Lower leg skin (tissue), 3 donors: ENCODE results near the gene TTC3.
"Not testable (repeated sequence)": the region's sequence is repeated elsewhere in the genome, so short reads cannot be mapped to it uniquely, and the experiment has no call there.

Experiments used
- CTCF ChIP-seq, 3 donors: fragments of 450-650 bp; IDR thresholded peaks; one replicate each; pipeline ENCODE4 v1.5.1; 2016; ENCODE audit warnings: antibody characterized with exemption in 3 of 3, mild to moderate bottlenecking in 3 of 3, moderate library complexity in 2 of 3
- POLR2A ChIP-seq, 2 donors: fragments of 450-650 bp; IDR thresholded peaks; one replicate each; pipeline ENCODE4 v1.6.1; 2016 to 2017; ENCODE audit warnings: antibody characterized with exemption in 2 of 2, mild to moderate bottlenecking in 1 of 2, moderate library complexity in 1 of 2

GRCh38 chr21:37222248-37222647, 149.2 kb downstream of the TTC3 start:
- not testable (repeated sequence) for TF ChIP-seq POLR2A, CTCF (IDR thresholded peaks at IDR 0.05)
